Measurements from ENCODE around the gene SPRED3.
"Not testable (repeated sequence)": the region's sequence is repeated elsewhere in the genome, so short reads cannot be mapped to it uniquely, and the experiment has no call there.

Gene SPRED3

DNA sequence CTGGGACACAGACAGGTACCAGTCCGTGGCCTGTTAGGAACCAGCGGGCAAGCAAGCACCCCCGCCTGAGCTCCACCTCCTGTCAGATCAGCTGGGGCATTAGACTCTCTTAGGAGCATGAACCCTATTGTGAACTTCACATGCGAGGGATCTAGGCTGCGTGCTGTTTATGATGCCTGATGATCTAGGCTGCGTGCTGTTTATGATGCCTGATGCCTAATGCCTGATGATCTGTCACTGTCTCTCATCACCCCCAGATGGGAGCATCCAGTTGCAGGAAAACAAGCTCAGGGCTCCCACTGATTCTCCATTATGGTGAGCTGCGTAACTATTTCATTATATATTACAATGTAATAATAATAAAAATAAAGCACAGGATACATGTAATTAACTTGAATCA is 33.9 kb downstream of the SPRED3 start:
- DNase-seq = no peak

DNA sequence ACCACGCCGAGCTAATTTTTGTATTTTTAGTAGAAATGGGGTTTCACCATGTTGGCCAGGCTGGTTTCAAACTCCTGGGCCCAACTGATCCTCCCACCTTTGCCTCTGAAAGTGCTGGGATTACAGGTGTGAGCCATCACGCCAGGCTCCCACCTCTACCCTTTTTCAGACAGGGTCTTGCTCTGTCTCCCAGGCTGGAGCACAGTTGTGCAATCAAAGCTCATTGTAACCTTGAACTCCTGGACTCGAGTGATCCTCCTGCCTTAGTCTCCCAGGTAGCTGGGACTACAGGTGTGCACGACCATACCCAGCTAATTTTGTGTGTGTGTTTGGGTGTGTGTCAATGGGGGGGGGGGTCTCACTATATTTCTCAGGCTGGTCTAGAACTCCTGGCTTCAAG is 35.8 kb downstream of the SPRED3 start:
- DNase-seq = no peak

DNA sequence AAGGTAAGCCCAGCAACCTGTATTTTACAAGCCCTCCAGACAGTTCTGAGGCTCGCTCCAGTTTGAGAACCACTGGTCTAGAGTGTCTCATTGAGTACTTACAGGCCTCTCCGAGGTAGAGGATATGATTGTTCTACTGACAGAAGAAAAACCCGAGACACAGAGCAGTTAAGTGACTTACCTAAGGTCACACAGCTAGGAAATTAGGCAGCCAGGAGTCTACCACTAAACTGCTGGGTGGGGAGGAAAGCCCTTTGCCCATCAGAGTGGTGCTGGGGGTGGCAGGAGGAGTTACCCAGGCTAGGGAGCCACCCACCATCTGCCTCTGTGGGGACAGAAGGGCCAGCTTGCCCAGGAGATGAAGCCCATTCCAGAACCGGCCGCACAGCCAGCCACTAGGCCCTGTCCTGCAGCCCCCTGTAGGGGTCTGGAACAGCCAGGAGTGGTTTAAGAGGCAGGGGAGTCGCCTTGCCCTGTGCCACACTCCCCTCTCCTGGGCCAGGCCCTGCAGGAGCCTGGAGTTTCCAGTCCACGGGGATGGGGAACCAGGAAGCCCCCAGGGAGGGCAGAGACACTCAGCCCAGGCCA is 36.8 kb downstream of the SPRED3 start:
- DNase-seq = no peak

DNA sequence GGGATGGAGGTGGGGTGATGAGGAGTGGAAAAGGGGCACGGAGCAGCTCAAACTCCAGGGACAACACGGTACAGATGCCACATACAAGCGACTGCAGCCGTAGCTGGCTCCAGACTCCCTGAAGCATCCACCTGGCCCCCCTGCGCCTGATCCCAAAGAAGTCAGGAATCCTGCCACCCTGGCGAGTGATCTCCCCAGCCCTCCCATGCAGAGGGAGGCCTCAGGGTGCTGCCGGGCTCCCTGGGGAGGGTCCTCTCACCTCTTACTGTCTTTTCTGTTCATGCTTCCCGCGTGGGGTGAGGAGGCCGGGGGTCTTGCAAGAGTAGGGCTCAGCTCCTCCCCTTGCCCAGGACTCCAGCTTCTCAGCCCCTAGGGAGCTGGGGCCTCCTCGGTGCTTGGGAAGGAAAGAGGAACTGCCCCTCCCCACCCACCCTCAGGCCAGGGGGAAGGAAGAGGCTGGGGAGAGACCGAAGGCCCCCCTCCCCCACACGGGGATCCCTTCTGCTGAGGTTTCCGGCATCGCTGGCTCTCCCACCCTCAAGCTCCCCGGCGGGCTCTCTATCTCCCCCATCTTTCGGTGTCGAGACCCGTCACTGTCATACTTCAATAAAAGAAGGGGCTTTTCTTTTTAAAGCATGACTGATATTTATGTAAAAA is 37.4 kb downstream of the SPRED3 start, which contains the start of gene RASGRP4:
RASGRP4 (minus strand) TSS at position 410 of the 657 bp plus-strand sequence; CDS start at position 282, 128 bp downstream.
- DNase-seq = no peak

DNA sequence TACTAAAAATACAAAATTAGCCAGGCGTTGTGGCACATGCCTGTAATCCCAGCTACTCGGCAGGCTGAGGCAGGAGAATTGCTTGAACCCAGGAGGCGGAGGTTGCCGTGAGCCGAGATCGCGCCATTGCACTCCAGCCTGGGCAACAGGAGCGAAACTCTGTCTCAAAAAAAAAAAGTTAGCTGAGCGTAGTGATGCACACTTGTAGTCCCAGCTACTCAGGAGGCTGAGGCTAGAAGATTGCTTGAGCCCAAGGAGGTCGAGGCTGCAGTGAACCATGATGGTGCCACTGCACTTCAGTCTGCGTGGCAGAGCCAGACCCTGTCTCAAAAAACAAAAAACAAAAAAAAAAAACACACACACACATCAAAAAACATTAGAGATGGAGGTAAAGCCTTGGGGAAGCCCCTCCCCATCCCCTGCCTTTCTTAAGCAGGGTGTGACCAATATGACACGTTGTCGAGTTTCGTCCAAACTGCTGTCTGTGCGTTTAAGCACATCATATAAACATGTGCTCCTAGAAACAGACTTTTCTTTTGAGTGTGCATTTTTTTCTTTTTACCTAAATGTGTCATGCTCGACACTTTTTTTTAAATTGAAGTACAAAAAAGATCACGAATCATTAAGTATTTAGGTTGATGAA is 38.7 kb downstream of the SPRED3 start:
- not testable (repeated sequence) for DNase-seq

DNA sequence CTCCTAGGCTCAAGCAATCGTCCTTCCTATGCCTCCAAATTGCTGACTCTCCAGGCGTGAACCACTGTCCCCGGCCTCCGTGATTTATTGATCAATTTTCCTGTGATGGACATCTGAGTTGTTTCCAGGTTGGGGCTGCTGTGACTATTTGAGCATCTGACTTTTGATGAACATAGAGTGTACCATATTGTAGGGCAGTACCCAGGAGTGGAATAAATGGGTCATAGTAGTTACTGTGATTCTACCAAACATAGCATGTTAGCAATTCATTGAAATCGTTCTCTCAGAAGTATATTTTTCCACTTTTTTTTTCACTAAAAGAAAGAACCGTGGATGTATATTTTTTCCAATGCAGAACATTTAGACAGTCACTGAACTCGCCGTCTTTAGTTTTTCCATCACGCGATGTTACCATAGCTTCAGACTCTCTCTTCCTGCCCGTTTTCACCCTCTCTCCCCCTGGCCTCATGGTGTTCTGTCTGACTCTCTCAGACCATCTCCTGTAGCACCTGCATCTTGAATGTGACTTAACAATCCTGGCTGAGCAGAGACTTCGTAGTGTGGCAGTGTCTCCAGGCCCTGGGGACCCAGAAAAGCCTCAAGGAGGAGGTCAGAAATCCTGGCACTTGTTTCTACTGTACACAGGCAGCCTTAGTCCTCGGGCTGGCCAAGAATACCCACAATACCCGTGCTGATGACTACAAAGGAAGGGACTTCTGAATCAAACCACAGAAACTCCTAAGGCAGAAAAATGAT is 40.7 kb downstream of the SPRED3 start:
- no peak for DNase-seq

DNA sequence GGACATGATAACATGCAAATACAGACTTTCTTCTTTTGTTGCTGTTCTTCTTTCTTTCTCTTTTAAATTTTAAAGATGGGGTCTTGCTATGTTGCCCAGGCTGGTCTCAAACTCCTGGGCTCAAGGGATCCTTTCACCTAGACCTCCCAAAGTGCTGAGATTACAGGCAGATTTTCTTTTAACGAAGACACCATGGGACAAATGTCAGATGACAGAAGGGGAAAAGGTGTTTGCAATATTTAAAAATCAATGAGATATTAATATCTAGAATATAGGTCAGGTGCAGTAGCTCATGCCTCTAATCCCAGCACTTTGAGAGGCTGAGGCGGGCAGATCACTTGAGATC is 41.3 kb downstream of the SPRED3 start:
- DNase-seq = no peak

DNA sequence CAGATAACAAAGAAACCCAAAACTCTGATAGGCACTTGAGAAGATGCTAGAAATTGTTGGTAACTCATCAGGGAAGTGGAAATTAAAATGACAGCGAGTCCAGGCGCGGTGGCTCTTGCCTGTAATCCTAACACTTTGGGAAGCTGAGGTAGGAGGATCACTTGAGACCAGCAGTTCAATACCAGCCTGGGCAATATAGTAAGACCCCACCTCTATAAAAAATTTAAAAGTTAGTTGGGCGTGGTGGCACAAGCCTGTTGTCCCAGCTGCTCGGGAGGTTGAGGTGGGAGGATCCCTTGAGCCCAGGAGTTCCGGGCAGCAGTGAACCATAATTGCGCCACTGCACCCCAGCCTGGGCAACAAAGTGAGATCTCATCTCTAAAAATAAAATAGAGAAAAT is 42.4 kb downstream of the SPRED3 start:
- no peak for DNase-seq

DNA sequence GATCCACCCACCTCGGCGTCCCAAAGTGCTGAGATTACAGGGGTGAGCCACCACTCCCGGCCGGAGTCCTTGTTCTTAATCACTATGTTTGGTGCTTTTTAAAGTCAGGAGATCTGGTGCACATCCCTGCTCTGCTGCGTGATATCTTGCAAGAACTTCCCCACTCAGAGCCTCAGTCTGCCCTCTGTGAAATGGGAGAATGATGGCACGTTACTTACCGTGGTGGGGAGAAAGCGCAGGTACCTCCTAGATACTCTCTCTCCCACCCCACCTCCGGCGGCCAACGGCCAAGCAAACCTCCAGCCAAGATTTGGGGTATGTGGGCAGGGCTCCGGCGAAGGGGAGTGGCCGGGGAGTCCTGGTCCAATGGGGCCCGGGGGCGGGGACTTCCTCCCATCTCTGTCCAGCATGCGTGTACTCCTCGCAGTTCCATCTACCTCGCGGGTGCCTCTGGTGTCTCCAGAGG is 44.8 kb downstream of the SPRED3 start, which contains the start of gene RYR1:
RYR1 (plus strand) TSS at position 424 of the 466 bp plus-strand sequence. CDS start 139 bp downstream, outside the sequence.
- no peak for DNase-seq

DNA sequence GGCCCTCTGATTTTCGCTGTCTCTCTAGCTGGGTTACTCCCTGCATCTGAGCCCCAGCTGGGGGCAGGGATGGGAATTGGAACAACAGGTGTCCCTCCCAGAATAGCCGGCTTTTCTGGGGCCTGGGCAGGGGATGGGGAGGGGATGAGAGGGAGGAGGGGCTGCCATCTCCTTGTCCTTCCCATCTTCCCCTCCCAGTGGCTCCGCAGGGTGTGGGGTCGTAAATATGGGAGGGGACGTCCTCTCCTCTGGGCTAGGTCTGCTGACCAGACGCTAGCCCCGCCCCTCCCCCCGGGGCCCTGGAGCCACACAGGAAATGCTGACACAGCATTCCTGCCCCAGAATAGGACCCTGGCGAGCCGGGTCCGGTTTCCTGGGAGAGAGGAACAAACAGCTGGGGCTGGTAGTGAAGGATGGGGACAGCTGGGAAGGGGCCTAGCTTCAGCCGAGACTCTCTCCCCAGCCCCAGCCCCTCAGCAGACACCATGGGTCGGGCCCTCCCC is 46.1 kb downstream of the SPRED3 start:
- no peak for DNase-seq

DNA sequence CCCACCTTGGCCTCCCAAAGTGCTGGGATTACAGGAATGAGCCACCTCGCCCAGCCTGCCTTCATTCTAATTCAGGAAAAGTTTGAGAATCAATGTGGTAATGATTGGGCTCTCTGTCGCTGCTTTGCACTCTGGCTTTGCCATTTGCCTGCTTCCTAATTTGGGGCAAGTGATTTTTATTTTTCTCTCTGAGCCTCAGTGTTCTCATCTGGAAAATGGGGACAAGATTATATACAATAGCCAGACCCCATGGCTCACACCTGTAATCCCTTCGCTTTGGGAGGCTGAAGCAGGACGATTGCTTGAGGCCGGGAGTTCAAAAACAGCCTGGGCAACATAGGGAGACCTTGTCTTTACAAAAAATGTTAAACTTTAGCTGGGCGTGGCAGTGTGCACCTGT is 48.8 kb downstream of the SPRED3 start:
- DNase-seq = no peak

DNA sequence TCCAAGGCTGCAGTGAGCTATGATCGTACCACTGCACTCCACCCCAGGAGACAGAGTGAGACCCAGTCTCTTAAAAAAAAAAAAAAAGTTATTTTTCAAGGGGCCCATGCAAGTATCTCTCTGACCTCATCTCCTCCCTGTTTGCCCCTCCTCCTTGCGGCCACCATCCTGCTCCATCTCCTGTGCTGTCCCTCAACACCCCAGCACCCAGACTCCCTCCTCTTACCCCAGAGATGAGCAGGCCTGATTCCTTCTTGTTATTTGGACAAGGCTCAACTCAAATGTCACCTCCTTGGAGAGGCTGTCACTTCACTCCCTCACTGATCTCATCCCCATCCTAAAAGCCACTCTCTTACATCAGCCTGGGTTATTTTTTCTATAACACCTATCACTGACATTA is 49.4 kb downstream of the SPRED3 start:
- no peak for DNase-seq

DNA sequence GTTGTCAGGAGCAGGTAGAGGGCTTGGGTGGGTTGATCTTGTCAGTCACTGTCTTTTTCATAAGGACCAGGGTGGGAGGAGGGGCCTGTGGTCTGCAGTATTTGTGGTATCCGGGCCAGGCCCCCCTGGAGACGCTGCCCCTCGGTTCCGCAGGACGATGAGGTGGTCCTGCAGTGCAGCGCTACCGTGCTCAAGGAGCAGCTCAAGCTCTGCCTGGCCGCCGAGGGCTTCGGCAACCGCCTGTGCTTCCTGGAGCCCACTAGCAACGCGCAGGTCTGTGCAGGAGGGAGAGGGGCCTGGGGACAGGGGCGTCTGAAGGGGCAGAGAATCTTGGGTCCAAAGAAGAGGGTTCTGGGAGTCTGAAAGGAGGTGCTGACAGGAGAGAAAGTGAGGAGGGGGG is 52.1 kb downstream of the SPRED3 start:
- DNase-seq = no peak

DNA sequence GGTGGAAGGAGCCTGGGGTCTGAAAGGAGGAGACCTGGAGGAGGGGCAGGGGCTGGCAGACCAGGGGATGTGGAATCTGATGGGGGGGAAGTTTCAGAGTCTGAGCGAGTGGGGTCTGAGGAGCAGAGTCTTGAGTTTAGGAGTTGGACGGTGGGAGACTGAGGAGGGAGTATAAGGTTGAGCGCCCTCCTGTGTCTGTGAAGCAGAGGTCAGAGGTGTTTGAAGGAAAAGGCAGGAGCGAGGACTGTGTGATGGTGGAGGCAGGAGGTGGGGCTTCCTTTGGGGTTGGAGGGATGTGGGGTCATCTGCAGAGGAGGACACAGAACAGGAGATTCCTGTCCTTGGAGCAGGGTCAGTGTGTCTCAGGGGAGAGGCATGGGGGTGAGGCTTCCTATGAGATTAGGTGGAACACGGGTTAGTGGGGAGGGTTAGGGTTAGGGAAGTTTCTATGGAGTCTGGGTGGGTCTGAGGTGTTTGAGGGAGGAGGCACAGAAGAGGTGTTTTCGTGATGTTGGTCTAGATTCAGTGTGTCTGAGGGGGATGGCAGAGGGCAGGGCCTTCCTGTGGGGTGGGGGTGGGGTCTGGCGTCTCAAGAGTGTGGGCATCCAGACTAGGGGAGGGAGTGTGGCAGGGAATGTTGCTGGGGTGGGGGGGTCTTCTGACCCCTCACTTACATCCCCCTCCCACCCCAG is 53.3 kb downstream of the SPRED3 start:
- DNase-seq = no peak

DNA sequence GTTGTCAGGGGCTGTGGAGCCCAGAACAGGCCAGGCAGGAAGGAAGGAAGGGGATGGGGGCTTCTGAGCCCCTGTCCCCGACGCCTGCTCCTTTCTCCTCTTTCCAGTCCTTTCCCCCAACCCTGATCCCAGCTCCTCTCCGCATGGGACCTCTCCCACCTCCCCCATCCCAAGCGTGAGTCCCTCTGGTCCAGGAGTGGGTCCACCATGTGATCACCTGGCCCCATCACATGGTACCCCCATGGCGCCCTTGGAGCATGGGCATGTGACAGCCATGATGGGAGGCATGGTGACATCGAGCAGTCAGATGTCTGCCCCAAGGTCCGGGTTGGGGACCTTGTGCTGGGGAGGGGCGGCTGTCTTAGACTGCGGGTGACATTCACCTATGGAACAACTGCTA is 54.2 kb downstream of the SPRED3 start:
- no peak for DNase-seq

DNA sequence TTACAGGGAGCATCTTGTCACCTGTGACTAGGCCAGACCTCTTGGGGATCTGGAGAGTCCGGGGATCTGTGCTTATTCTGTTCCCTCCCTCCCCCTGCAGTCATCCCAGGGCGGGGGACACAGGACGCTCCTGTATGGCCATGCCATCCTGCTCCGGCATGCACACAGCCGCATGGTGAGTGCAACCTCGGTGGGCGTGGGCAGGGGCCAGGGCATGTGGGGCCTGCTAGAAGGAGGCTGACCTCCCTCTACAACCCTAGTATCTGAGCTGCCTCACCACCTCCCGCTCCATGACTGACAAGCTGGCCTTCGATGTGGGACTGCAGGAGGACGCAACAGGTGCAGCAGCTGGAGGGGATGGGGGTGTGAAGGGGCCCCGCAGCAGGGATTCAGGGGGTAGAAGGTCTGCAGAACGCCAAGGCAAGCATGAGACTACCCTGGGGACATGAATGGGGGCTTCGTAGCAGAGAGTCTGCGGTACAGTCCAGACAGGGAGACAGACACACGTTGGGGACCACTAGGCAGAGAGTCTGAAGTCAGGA is 55.0 kb downstream of the SPRED3 start:
- no peak for DNase-seq

DNA sequence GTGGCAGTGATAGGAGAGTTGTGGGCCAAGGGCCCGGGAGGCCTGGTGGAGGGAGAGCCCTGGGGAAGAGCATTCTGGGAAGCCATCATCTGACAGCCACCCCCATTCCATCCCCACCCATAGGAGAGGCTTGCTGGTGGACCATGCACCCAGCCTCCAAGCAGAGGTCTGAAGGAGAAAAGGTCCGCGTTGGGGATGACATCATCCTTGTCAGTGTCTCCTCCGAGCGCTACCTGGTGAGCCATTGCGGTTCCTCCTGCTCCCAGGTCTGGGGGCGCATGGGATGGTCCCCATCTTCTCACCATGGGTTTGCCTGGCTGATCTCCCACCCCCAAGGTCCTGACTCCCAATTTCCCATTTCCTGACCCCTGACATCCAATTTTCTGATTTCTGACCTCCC is 55.5 kb downstream of the SPRED3 start:
- no peak for DNase-seq

DNA sequence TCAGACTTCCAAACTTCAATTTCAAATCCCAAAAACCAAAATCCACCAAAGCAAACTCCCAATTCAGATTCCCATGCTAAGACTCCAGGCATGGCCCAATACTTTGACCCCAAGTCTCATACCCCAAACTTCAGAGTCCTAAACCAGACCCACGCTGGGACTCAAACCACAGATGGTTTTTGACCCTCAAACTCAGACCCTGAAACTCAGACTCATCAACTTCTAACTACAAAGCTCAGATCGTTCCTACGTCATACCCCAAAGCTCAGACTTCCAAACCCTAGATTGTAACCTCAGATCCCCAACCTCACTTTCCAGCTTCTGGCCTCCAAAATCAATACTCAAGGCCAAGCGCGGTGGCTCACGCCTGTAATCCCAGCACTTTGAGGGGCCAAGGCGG is 56.9 kb downstream of the SPRED3 start:
- DNase-seq = no peak

DNA sequence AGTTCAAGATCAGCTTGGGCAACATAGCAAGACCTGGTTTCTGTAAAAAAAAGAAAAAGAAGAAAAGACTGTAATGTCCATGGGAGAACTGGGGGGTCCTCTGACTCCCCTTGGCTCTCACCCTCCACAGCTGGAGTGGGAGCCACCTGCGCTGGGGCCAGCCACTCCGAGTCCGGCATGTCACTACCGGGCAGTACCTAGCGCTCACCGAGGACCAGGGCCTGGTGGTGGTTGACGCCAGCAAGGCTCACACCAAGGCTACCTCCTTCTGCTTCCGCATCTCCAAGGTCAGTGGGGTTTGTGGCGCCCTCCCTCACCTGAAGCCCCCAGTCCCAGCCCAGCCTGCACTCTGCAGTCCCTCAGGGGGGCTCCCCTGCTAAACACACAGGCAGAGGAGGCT is 59.7 kb downstream of the SPRED3 start:
- DNase-seq = no peak

Measured in NCI-H2171 treated with DMSO at 0.1 percent for 48 hours (cell line).